ENCODE results near the gene ERLEC1.

Gene ERLEC1, protein sequence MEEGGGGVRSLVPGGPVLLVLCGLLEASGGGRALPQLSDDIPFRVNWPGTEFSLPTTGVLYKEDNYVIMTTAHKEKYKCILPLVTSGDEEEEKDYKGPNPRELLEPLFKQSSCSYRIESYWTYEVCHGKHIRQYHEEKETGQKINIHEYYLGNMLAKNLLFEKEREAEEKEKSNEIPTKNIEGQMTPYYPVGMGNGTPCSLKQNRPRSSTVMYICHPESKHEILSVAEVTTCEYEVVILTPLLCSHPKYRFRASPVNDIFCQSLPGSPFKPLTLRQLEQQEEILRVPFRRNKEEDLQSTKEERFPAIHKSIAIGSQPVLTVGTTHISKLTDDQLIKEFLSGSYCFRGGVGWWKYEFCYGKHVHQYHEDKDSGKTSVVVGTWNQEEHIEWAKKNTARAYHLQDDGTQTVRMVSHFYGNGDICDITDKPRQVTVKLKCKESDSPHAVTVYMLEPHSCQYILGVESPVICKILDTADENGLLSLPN

DNA sequence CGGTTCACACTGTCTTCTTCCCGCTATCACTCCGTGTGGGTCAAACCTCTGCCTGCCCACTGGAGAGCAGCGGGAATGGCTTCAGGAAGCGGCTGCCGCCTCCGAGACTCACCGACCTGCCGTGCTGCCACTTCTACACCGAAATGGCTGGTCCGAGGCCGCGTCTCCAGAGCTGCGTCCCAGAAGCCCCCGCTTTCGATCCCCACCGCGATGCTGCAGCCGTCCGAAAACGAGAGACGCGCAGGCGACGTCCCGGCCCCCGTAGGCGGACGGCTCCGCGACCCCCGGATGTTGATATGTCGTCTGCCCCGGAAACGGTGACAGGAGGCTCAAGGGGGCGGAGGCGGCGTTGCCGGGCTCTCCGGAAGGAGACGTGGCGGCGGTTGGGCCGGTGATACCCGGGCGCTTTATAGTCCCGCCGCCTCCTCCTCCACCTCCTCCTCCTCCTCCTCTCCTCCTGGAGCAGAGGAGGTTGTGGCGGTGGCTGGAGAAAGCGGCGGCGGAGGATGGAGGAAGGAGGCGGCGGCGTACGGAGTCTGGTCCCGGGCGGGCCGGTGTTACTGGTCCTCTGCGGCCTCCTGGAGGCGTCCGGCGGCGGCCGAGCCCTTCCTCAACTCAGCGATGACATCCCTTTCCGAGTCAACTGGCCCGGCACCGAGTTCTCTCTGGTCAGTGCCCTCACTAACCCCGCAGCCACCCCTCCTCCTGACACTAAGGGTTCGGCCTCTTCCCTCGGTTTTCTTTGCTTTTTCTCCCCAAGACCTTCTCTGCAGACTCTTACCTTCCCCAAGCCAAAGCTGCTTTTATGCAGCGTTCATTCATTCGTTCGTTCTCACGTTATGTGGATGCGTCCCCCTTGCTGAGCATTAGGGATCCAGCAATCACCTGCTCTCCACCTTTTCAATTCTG, at the start of gene ERLEC1, which contains the start of gene ASB3:
Gene ERLEC1 (plus strand): TSS at position 340 of the 909 bp plus-strand sequence. CDS start 167 bp downstream, at position 507.
Gene ASB3 (minus strand): TSS at position 249 of the 909 bp plus-strand sequence. CDS start 21,381 bp downstream, outside the sequence.
- H3K4me3 ChIP-seq (replicated peaks in 1 of 2; ENCODE audit: low read depth in 2 of 2, low read length in 2 of 2), result peak within 1 kb of the TSS; percentile 83 to 96
- peak; percentile 81 to 86 for DNase-seq (ENCODE audit: low read depth in 2 of 2)
- TF ChIP-seq, protein P1, sequence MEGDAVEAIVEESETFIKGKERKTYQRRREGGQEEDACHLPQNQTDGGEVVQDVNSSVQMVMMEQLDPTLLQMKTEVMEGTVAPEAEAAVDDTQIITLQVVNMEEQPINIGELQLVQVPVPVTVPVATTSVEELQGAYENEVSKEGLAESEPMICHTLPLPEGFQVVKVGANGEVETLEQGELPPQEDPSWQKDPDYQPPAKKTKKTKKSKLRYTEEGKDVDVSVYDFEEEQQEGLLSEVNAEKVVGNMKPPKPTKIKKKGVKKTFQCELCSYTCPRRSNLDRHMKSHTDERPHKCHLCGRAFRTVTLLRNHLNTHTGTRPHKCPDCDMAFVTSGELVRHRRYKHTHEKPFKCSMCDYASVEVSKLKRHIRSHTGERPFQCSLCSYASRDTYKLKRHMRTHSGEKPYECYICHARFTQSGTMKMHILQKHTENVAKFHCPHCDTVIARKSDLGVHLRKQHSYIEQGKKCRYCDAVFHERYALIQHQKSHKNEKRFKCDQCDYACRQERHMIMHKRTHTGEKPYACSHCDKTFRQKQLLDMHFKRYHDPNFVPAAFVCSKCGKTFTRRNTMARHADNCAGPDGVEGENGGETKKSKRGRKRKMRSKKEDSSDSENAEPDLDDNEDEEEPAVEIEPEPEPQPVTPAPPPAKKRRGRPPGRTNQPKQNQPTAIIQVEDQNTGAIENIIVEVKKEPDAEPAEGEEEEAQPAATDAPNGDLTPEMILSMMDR (IDR thresholded peaks at IDR 0.05; ENCODE audit: low read depth, low read length), result no peak

DNA sequence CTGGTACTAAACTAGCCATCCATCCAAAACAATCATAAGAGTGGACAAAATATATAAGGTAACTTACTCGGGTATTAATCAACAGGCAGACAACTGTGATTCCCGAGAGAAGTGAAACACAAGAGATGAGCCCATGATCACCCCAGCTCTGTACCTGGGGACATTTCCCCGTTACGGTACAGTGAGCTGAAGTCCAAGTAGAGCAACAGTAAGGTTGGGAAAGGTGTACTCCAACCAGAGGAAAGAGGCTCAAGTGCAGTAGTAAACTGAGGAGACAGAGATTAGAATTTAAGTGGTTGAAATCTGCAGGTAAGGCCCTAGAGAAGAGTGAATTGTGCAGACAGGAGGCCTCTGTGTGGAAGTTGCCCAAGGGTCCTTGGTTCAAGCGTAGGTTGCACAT, 49.8 kb upstream of the ERLEC1 start:
- TF ChIP-seq, protein P1 (IDR thresholded peaks at IDR 0.05; ENCODE audit: low read depth, low read length), result no peak
- no peak for DNase-seq (ENCODE audit: low read depth in 2 of 2)
- no peak overlapping the region for H3K4me3 ChIP-seq (replicated peaks in 1 of 2; ENCODE audit: low read depth in 2 of 2, low read length in 2 of 2)

DNA sequence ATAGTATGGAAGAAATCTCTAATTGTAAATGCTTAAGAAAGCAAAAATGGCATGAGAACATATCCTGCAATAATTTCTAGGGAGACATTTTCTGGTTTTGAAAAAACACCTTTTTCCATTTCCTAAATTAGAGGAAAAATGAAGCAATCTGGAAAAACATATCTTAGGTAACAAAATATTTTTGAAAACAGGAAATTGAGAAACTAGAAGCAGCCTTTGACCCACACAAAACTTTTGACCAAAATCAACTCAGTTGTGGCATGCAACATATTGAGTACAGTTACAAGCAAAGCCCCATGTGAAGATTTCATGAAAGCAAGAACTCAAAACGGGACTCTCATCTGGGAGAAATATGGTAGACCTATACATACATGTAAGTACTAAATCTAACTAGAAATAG, 47.8 kb upstream of the ERLEC1 start:
- no peak overlapping the region for H3K4me3 ChIP-seq (replicated peaks in 1 of 2; ENCODE audit: low read depth in 2 of 2, low read length in 2 of 2)
- peak; percentile 30 to 40 for DNase-seq (ENCODE audit: low read depth in 2 of 2)
- TF ChIP-seq, protein P1 (IDR thresholded peaks at IDR 0.05; ENCODE audit: low read depth, low read length), result no peak

DNA sequence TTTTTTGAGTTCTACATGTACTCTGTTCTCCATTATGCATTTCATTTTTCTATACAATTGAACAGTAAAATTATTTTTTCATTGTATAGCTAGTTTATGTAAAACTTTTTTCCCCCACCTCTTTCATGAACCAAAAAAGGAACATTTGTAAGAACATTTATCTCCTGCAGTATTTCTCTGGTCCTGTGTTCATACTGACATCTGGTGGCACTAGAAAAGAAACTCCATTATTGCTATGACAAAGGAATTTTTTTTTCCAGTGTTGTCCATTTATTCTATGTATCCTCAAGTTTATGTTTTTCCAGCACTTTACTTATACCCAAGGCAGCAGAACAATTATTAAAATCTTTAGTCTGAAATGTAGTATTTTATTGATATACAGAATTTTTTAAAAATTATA, 46.7 kb upstream of the ERLEC1 start:
- TF ChIP-seq, protein P1 (IDR thresholded peaks at IDR 0.05; ENCODE audit: low read depth, low read length), result peak; percentile 38
- no peak overlapping the region for H3K4me3 ChIP-seq (replicated peaks in 1 of 2; ENCODE audit: low read depth in 2 of 2, low read length in 2 of 2)
- peak; percentile 70 to 72 for DNase-seq (ENCODE audit: low read depth in 2 of 2)

DNA sequence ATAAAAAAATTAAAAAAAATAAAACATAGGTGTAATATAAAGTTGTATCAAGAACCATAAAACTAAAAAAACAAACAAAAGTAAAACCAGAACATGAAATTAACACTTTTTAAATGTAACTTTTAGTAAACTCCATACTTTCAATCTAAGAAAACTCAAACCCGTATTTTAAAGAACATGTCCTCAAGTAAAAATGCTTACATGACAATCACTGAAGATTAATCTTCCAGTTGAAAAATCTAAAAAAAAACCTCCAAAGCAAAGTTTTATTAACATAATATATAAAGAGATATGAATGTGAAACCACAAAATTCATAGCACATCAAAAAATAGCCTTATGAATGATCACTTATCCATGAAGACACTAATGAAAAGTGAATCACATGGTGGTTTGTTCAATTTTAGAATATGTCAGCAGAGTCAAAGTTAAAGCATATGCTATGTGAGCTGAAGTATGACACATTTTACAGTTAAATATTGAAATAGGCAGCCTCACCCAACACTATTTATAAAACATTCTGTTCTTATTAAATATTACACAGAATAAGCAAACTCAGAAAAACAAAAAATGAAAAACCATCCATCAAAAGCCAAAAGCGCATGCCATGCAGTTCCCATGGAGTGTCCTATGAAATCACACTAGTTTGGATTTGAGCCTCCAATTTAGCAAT, 42.3 kb upstream of the ERLEC1 start:
- H3K4me3 ChIP-seq (replicated peaks in 1 of 2; ENCODE audit: low read depth in 2 of 2, low read length in 2 of 2), result no peak overlapping the region
- TF ChIP-seq, protein P1 (IDR thresholded peaks at IDR 0.05; ENCODE audit: low read depth, low read length), result no peak
- no peak for DNase-seq (ENCODE audit: low read depth in 2 of 2)

All from cardiac fibroblast (primary cell).